Fibroblast of skin of left biceps (primary cell): ENCODE results near the gene GPATCH1.
"Not testable (repeated sequence)": the region's sequence is repeated elsewhere in the genome, so short reads cannot be mapped to it uniquely, and the experiment has no call there.

Source experiments
- DNase-seq, 2 experiments: peaks; one replicate each; pipeline ENCODE4 v3.0.0-alpha.2; 2013; ENCODE audit warnings: low read depth in 2 of 2

GPATCH1 gene

GRCh38 chr19:33080761-33081681 lies at the start of gene GPATCH1:
Gene GPATCH1, plus strand, starts transcription at chr19:33081181. Its CDS starts 13 bp downstream, at chr19:33081194.
- peak; percentile 47 to 51 for DNase-seq

GRCh38 chr19:33032218-33032781 lies 48.7 kb upstream of the GPATCH1 start:
- no peak for DNase-seq

DNA sequence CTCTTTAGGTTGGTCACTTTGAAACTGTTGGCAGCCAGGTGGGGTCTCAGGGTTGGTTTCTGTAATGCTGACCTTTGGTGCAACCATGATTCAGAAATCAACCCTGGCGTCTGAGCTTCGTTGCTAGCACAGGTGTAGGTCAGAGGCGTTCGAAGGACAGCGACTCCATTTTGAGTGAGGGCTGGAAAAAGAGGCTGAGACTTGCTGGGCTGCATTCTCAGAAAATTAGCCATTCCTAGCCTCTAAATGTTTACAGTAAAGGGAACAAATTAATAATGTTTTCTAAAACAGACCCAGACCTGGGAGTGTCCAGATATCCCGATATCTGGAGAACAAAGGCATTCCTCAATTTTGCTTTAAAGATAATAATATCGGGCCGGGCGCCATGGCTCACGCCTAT lies 45.5 kb upstream of the GPATCH1 start:
- DNase-seq: no peak

DNA sequence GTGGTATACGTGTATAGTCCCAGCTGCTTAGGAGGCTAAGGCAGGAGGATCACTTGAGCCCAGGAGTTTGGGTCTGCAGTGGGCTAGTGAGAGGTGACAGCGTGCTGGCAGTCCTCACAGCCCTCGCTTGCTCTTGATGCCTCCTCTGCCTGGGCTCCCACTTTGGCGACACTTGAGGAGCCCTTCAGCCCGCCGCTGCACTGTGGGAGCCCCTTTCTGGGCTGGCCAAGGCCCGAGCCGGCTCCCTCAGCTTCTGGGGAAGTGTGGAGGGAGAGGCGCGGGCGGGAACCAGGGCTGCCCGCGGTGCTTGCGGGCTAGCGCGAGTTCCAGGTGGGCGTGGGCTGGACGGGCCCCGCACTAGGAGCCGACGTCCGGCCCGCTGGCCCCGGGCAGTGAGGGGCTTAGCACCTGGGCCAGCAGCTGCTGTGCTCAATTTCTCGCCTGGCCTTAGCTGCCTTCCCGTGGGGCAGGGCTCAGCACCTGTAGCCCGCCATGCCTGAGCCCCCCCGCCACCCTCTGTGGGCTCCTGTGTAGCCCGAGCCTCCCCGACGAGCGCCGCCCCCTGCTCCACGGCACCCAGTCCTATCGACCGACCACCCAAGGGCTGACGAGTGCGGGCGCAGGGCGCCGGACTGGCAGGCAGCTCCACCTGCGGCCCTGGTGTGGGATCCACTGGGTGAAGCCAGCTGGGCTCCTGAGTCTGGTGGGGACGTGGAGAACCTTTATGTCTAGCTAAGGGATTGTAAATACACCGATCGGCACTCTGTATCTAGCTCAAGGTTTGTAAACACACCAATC lies 44.4 kb upstream of the GPATCH1 start:
- not testable (repeated sequence) for DNase-seq

DNA sequence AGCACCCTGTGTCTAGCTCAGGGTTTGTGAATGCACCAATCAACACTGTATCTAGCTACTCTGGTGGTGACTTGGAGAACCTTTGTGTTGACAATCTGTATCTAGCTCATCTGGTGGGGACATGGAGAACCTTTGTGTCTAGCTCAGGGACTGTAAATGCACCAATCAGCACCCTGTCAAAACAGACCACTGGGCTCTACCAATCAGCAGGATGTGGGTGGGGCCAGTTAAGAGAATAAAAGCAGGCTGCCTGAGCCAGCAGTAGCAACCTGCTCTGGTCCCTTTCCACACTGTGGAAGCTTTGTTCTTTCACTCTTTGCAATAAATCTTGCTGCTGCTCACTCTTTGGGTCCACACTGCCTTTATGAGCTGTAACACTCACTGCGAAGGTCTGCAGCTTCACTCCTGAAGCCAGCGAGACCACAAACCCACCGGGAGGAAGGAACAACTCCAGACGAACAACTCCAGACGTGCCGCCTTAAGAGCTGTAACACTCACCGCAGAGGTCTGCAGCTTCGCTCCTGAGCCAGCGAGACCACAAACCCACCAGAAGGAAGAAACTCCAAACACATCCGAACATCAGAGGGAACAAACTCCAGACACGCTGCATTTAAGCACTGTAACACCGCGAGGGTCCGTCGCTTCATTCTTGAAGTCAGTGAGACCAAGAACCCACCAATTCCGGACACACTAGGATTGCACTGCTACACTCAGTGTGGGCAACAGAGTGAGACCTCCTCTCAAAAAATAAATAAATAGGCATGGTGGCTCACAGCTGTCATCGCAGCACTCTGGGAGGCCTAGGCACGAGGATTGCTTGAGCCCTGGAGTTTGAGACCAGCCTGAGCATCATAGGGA lies 43.6 kb upstream of the GPATCH1 start:
- not testable (repeated sequence) for DNase-seq

DNA sequence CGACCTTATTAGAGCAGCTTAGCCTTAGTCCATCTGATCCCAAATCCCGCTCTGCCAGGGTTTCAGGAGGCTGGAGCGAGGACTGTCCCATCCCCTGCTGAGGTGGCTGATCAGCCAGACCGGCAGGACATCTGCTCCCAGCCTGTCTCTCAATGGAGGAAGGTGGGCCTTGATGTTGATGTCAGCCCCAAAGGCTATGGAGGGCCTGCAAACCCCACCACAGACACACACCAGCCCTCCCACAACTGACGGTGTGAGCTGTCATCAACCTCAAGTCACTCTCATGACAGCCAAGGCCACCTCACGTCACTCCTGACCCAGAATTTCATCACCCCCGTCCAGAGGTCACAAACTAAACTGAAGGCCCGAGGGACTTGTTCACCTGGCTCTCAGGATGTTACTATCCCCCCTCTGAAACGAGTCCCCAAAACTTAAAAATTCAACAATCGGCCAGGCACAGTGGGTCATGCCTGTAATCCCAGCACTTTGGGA lies 41.8 kb upstream of the GPATCH1 start:
- DNase-seq: no peak

- DNase-seq: no peak
Observed at GRCh38 chr19:33039815-33040214, 41.2 kb upstream of the GPATCH1 start.

DNA sequence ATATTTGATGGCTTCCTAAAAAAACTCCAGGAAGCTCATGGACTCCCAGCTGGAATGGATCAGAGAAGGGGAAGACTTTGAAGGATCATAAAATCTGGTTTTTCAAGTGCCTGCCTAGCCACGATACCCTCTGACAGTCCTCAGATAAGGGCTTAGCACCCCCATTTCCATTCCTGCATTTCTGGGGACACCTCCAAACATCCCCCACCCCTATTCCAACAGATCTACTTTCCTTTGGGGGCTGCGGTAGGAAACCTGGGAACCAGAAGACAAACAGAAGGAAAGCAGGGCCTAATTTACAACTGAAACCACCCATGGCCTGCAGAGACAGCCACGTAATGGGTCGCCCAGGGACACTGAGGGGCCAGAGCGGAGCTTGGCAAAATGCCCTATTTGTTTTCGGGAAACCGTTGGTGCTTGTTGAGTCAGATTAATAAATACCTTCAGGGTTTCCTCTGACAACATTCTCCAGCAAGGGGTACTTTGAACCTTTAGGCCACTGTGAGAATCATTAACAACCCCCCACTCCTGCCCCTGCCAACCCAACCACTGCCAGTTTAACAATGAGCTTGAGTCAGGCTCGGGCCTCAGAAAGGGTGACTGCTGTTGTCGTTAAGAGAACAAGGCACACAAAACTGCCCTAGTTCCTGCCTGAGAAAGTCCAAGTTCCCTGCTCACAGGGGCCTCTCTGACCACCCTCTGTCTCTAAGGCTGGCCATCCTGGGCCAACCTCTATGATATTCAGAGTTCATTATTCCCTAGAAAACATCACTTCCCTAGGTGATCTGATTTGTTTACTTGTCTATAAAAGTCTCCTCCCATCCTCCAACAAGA lies 39.8 kb upstream of the GPATCH1 start:
- no peak for DNase-seq

DNA sequence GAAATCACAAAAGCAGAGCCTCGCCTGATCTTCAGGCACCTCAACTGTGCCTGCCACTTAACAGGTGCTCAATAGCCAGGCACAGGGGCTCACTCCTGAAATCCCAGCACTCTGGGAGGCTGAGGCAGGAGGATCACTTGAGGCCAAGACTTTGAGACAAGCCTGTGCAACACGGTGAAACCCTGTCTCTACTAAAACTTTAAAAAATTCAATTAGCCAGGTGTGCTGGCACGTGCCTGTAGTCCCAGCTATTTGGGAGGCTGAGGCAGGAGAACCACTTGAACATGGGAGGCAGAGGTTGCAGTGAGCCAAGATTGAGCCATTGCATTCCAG lies 39.2 kb upstream of the GPATCH1 start:
- not testable (repeated sequence) for DNase-seq

GRCh38 chr19:33047422-33047821 lies 33.6 kb upstream of the GPATCH1 start:
- DNase-seq: no peak

DNA sequence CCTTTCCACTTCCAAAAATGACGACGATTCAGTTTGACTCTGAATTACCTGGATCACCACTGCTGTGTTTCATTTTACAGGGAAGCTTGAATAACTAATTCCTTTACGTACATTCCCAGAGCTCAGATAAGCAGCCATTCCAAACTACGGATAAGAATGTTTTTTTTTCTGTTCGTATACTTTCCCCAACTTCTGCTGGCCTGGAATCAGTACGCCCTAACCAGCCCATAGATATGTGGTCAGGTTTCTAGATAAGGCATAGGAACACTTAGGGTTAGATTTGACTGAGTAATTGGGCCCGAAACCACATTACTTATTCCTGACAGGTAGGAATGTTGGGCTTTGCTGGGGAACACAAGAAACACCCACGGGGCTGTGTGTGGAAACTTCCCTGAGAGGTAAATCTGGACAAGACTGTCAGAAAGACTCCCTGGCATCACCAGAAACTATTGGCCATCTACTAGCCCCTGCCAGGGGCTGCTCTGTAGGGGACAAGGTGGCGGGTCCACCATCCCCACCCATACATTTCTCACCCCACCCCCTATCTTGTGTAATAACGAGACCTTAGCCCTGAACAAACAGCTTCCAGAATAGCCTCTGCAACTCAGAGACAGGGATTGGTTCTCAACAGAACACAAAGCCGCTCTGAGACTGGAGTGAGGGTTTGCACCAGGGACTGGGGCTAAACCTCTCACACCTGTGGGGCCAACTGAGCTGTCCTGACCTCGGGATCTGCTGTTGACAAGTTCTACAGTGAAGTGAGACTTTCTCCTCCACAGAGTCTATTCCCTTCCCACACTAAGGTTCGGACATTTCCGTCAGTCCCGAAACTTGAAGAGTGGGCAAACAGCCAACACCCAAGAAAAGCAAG lies 31.9 kb upstream of the GPATCH1 start:
- no peak for DNase-seq

DNA sequence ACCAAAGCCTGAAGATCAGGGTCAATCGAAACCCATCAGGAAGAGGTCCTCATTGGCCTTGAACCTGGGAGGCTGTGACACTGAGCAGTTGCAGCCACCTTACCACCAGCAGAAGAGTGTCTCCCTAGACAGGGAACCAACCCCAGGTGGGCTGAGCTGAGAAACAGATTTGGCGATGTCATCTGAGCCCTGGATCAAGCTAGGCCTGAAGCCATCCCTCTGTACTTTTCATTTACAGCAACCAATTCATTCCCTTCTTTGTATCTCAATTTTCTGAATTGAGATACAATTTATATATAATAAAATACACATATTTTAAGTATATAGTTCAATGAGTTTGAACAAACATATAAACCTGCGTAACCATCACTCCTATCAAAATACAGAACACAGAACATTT lies 30.9 kb upstream of the GPATCH1 start:
- no peak for DNase-seq

- DNase-seq: no peak
Observed at GRCh38 chr19:33052352-33052972, 28.5 kb upstream of the GPATCH1 start.

- no peak for DNase-seq
Observed at GRCh38 chr19:33054623-33055022, 26.4 kb upstream of the GPATCH1 start.

DNA sequence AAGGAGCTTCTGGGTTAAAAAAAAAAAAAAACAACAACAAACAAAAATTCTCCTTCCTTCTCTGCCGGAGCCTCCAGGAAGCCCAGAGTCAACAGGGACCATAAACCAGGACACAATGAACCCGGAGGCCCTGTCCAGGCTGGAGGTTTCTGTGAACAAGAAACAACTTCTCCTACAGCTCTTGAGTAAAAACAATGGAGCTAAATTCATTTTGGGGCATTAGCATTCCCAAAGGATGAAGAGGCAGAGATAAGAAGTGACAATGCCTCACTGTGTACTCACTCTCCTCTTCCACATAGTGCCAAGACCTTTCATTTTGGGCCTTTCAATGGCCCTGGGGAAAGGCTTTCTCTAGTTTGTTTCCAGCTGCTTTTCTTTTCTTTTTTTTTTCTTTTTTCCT lies 25.3 kb upstream of the GPATCH1 start:
- no peak for DNase-seq

GRCh38 chr19:33060586-33060985 lies 20.4 kb upstream of the GPATCH1 start:
- no peak for DNase-seq

- no peak for DNase-seq
Observed at GRCh38 chr19:33062902-33063301, 18.1 kb upstream of the GPATCH1 start.

DNA sequence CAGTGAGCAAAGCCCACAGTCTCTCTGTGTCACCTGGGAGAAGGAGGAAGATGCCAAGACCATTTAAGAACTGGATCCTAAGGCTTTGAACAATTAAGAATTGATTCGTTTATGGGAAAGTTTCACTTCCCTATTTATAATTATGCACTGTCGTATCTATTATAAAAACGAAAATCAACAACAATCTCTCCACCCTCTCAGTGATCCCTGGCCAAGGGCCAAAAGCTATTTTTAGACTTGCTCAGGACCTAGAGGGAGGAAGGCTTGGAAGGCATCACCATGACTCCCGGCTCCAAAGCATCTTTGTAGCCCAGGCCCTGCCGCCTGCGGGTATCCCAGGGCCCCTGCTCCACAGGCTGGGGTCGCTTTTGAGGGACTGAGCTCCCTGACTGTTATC lies 17.6 kb upstream of the GPATCH1 start:
- no peak for DNase-seq
